ENCODE data around the gene SMIM38.

The SMIM38 gene

DNA sequence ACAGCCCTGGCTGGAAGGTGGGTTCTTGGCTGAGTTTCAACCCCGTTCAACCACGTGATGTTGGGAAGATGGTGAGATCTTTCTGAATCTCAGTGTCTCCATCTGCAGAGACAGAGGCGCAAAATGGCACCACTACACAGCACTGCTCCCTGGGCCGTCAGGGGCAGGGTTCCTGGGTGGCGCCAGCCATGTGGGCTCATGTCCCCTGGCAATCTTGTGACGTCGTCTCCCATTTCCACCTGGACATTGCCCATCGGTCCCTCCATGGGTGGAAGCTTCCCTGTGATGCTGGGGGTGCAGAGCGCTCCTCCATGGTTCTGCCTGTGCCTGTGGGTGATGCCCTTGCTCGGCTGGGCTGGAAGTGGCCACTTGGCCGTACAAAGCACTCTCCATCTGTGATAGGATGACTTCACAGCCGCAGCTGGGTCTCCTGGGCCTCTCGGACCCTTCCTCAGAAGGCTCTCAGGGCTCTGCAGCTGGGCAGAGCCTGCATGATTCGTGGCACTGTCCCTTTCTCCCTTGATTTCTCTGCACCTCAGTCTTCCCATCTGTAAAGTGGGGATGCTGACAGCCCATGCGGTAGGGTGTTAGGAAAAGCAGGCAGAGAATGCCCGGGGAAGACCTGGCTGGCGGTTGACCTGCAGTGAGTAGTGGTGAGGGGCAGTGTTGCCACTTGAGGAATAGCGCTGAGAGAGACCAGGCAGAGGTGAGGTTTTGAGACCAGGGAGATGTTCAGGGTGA lies 35.2 kb downstream of the SMIM38 start:
- TF ChIP-seq SIN3A (IDR thresholded peaks at IDR 0.05; ENCODE audit: borderline replicate concordance, insufficient read depth, low read length) = no peak
- no peak for TF ChIP-seq FOXP2 (optimal IDR thresholded peaks at IDR 0.05; ENCODE audit: borderline replicate concordance, extremely low read depth, extremely low read length, insufficient read depth)
- no peak for TF ChIP-seq TAF1 (IDR thresholded peaks at IDR 0.05; ENCODE audit: borderline replicate concordance, insufficient read depth, low read length)
- TF ChIP-seq POLR2AphosphoS5 (IDR thresholded peaks at IDR 0.05; ENCODE audit: low read depth, low read length) = no peak
- TF ChIP-seq, protein P1, sequence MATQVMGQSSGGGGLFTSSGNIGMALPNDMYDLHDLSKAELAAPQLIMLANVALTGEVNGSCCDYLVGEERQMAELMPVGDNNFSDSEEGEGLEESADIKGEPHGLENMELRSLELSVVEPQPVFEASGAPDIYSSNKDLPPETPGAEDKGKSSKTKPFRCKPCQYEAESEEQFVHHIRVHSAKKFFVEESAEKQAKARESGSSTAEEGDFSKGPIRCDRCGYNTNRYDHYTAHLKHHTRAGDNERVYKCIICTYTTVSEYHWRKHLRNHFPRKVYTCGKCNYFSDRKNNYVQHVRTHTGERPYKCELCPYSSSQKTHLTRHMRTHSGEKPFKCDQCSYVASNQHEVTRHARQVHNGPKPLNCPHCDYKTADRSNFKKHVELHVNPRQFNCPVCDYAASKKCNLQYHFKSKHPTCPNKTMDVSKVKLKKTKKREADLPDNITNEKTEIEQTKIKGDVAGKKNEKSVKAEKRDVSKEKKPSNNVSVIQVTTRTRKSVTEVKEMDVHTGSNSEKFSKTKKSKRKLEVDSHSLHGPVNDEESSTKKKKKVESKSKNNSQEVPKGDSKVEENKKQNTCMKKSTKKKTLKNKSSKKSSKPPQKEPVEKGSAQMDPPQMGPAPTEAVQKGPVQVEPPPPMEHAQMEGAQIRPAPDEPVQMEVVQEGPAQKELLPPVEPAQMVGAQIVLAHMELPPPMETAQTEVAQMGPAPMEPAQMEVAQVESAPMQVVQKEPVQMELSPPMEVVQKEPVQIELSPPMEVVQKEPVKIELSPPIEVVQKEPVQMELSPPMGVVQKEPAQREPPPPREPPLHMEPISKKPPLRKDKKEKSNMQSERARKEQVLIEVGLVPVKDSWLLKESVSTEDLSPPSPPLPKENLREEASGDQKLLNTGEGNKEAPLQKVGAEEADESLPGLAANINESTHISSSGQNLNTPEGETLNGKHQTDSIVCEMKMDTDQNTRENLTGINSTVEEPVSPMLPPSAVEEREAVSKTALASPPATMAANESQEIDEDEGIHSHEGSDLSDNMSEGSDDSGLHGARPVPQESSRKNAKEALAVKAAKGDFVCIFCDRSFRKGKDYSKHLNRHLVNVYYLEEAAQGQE (IDR thresholded peaks at IDR 0.05; ENCODE audit: insufficient read depth in 1 of 2, low read depth in 2 of 2, low read length in 2 of 2) = no peak

DNA sequence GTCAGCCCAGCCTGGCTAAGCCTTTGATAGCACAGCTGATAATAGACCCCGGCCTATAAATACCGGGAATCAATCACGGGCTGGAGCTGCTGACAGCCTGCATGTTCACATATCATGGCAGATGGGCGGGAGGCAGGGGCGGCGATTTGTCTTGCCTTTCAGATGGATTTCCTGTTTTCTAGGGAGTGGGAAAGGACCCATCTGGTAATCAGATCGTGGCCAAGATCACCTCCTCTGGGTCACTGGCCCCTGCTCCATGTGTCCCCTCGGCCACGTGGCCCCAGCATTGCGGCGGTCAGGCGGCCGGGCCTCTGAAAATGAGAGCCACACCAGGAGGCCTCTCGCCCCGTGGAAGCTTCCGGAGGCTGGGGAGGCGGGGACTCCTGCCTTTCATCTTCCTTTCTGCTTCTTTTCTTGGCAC lies 36.6 kb downstream of the SMIM38 start:
- TF ChIP-seq POLR2AphosphoS5 (IDR thresholded peaks at IDR 0.05; ENCODE audit: low read depth, low read length) = no peak
- TF ChIP-seq SIN3A (IDR thresholded peaks at IDR 0.05; ENCODE audit: borderline replicate concordance, insufficient read depth, low read length) = no peak
- no peak for TF ChIP-seq TAF1 (IDR thresholded peaks at IDR 0.05; ENCODE audit: borderline replicate concordance, insufficient read depth, low read length)
- TF ChIP-seq, protein P1 (IDR thresholded peaks at IDR 0.05; ENCODE audit: insufficient read depth in 1 of 2, low read depth in 2 of 2, low read length in 2 of 2) = no peak
- no peak for TF ChIP-seq FOXP2 (optimal IDR thresholded peaks at IDR 0.05; ENCODE audit: borderline replicate concordance, extremely low read depth, extremely low read length, insufficient read depth)

GRCh38 chr11:69193151-69193550 lies 37.4 kb downstream of the SMIM38 start:
- TF ChIP-seq FOXP2 (optimal IDR thresholded peaks at IDR 0.05; ENCODE audit: borderline replicate concordance, extremely low read depth, extremely low read length, insufficient read depth) (no peak), TAF1 (IDR thresholded peaks at IDR 0.05; ENCODE audit: borderline replicate concordance, insufficient read depth, low read length) (no peak), POLR2AphosphoS5 (IDR thresholded peaks at IDR 0.05; ENCODE audit: low read depth, low read length) (no peak), SIN3A (IDR thresholded peaks at IDR 0.05; ENCODE audit: borderline replicate concordance, insufficient read depth, low read length) (no peak)
- TF ChIP-seq, protein P1 (IDR thresholded peaks at IDR 0.05; ENCODE audit: insufficient read depth in 1 of 2, low read depth in 2 of 2, low read length in 2 of 2) = no peak

DNA sequence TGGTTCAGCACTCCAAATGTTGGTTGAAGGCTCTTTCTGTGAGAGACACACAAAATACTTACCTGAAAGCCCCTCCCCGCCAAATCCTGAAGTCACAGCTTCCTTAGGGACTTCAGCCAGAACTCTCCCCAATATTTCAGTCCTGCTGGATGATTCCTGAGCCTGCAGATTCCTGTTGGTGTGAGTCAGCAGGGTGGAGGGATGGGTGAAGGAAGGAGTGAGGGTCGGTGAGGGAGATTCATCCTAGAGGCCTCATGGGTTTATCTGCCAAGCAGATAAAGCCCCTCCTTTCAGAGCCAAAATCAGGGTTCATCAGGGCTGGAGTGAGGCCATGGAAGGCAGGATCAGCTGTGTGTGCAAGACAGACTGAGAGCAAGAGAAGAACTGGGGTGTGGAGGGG lies 37.9 kb downstream of the SMIM38 start:
- TF ChIP-seq TAF1 (IDR thresholded peaks at IDR 0.05; ENCODE audit: borderline replicate concordance, insufficient read depth, low read length) (no peak), POLR2AphosphoS5 (IDR thresholded peaks at IDR 0.05; ENCODE audit: low read depth, low read length) (no peak), SIN3A (IDR thresholded peaks at IDR 0.05; ENCODE audit: borderline replicate concordance, insufficient read depth, low read length) (no peak), FOXP2 (optimal IDR thresholded peaks at IDR 0.05; ENCODE audit: borderline replicate concordance, extremely low read depth, extremely low read length, insufficient read depth) (no peak)
- TF ChIP-seq, protein P1 (IDR thresholded peaks at IDR 0.05; ENCODE audit: insufficient read depth in 1 of 2, low read depth in 2 of 2, low read length in 2 of 2) = no peak

Data from PFSK-1 (cell line).